HG03565 (cell line): ENCODE results near the gene FKBP1A.

ENCODE experiments used
- ATAC-seq: cut with Tn5 transposase; IDR thresholded peaks from one replicate; pipeline ENCODE4 v1.9.1; 2021; ENCODE audit warnings: mild to moderate bottlenecking, moderate library complexity; ENCODE audit not compliant: unreplicated experiment

FKBP1A gene

GRCh38 chr20:1388741-1389483 lies 3.9 kb downstream of the FKBP1A start:
- no peak for ATAC-seq

- ATAC-seq = no peak
Observed at GRCh38 chr20:1388253-1388652, 4.6 kb downstream of the FKBP1A start.

GRCh38 chr20:1386323-1386722 lies 6.5 kb downstream of the FKBP1A start:
- no peak for ATAC-seq

GRCh38 chr20:1383623-1384404 lies 9.0 kb downstream of the FKBP1A start:
- ATAC-seq = no peak

GRCh38 chr20:1382670-1383069 lies 10.2 kb downstream of the FKBP1A start:
- ATAC-seq = no peak

GRCh38 chr20:1381753-1382591 lies 10.9 kb downstream of the FKBP1A start:
- no peak for ATAC-seq

GRCh38 chr20:1378735-1379125 lies 14.1 kb downstream of the FKBP1A start:
- ATAC-seq = no peak

GRCh38 chr20:1377984-1378734 lies 14.7 kb downstream of the FKBP1A start:
- ATAC-seq = no peak

GRCh38 chr20:1377341-1377871 lies 15.4 kb downstream of the FKBP1A start:
- ATAC-seq = no peak

GRCh38 chr20:1376408-1377270 lies 16.2 kb downstream of the FKBP1A start:
- no peak for ATAC-seq

- no peak for ATAC-seq
Observed at GRCh38 chr20:1376007-1376406, 16.8 kb downstream of the FKBP1A start.

GRCh38 chr20:1375515-1375914 lies 17.3 kb downstream of the FKBP1A start:
- no peak for ATAC-seq

GRCh38 chr20:1374246-1374645 lies 18.6 kb downstream of the FKBP1A start:
- ATAC-seq = no peak

GRCh38 chr20:1373614-1374013 lies 19.2 kb downstream of the FKBP1A start:
- no peak for ATAC-seq

- no peak for ATAC-seq
Observed at GRCh38 chr20:1373036-1373435, 19.8 kb downstream of the FKBP1A start.

- no peak for ATAC-seq
Observed at GRCh38 chr20:1371830-1372539, 20.9 kb downstream of the FKBP1A start.

- ATAC-seq = no peak
Observed at GRCh38 chr20:1371202-1371782, 21.6 kb downstream of the FKBP1A start.

GRCh38 chr20:1370548-1371110 lies 22.2 kb downstream of the FKBP1A start:
- no peak for ATAC-seq
